Liver (tissue), 9 donors: ENCODE results near the gene KLC3. TPM values are rescaled to one million over a fixed set of nuclear protein-coding genes. Genes with fewer than 3 reads are reported as not detected.

Experiments used
- DNase-seq: peaks from one replicate; pipeline ENCODE4 v3.0.0-alpha.2; 2017; ENCODE audit warnings: low spot score
- H3K27ac ChIP-seq, 2 donors: one replicate each; pipeline ENCODE4 v1.7.0; 2013; ENCODE audit warnings: inconsistent platforms in 2 of 2, low read length in 2 of 2, control low read depth in 1 of 2, low read depth in 1 of 2, mild to moderate bottlenecking in 1 of 2
- H3K27me3 ChIP-seq, 4 donors: one replicate each; pipeline versions ENCODE4 v1.6.1 to v1.7.0; 2013; ENCODE audit warnings: low read length in 3 of 4, inconsistent platforms in 1 of 4, mild to moderate bottlenecking in 1 of 4, moderate library complexity in 1 of 4; ENCODE audit not compliant: control insufficient read depth in 4 of 4, insufficient read depth in 4 of 4
- H3K36me3 ChIP-seq, 4 donors: one replicate each; pipeline versions ENCODE4 v1.6.1 to v1.7.0; 2013; ENCODE audit warnings: low read length in 3 of 4, mild to moderate bottlenecking in 3 of 4, low read depth in 1 of 4, moderate library complexity in 1 of 4; ENCODE audit not compliant: control insufficient read depth in 4 of 4, insufficient read depth in 3 of 4
- H3K4me1 ChIP-seq, 4 donors: one replicate each; pipeline versions ENCODE4 v1.6.1 to v1.7.0; 2013; ENCODE audit warnings: low read length in 3 of 4, mild to moderate bottlenecking in 3 of 4, moderate library complexity in 1 of 4; ENCODE audit not compliant: control insufficient read depth in 4 of 4, insufficient read depth in 4 of 4
- H3K4me3 ChIP-seq, 3 donors: one replicate each; pipeline versions ENCODE4 v1.6.1 to v1.7.0; 2013; ENCODE audit warnings: low read length in 3 of 3, control low read depth in 1 of 3, low read depth in 1 of 3, mild to moderate bottlenecking in 1 of 3
- H3K9ac ChIP-seq, 2 donors: one replicate each; pipeline ENCODE4 v1.7.0; 2013; ENCODE audit warnings: low read length in 2 of 2, mild to moderate bottlenecking in 2 of 2, moderate library complexity in 2 of 2, control low read depth in 1 of 2, low read depth in 1 of 2
- H3K9me3 ChIP-seq, 4 donors: one replicate each; pipeline versions ENCODE4 v1.6.1 to v1.7.0; 2013; ENCODE audit warnings: low read length in 3 of 4; ENCODE audit not compliant: control insufficient read depth in 4 of 4
- EGR1 ChIP-seq, 2 donors: IDR thresholded peaks; 2 replicates each; pipeline ENCODE4 v1.6.1; 2016 to 2018; ENCODE audit warnings: antibody characterized with exemption in 2 of 2, low read depth in 2 of 2
- FOXA2 ChIP-seq: IDR thresholded peaks from 2 replicates; pipeline ENCODE4 v1.6.1; 2016; ENCODE audit warnings: antibody characterized with exemption
- GABPA ChIP-seq, 2 donors: IDR thresholded peaks in 1 of 2; conservative IDR thresholded peaks in 1 of 2; 2 replicates each; pipeline ENCODE4 v1.6.1; 2016; ENCODE audit warnings: antibody characterized with exemption in 2 of 2, mild to moderate bottlenecking in 1 of 2, moderate library complexity in 1 of 2
- HNF4A ChIP-seq, 2 donors: conservative IDR thresholded peaks; 2 replicates each; pipeline ENCODE4 v1.6.1; 2016; ENCODE audit warnings: antibody characterized with exemption in 2 of 2, mild to moderate bottlenecking in 2 of 2
- HNF4G ChIP-seq: IDR thresholded peaks from 2 replicates; pipeline ENCODE4 v1.6.1; 2016; ENCODE audit warnings: antibody characterized with exemption
- JUND ChIP-seq, 2 donors: IDR thresholded peaks; 2 replicates each; pipeline ENCODE4 v1.6.1; 2016; ENCODE audit warnings: antibody characterized with exemption in 2 of 2
- NR2F2 ChIP-seq: IDR thresholded peaks from 2 replicates; pipeline ENCODE4 v1.6.1; 2016; ENCODE audit warnings: antibody characterized with exemption
- RAD21 ChIP-seq, 2 donors: IDR thresholded peaks; 2 replicates each; pipeline ENCODE4 v1.6.1; 2016; ENCODE audit warnings: antibody characterized with exemption in 2 of 2, mild to moderate bottlenecking in 2 of 2
- RXRA ChIP-seq, 2 donors: IDR thresholded peaks; 2 replicates each; pipeline ENCODE4 v1.6.1; 2017 to 2018; ENCODE audit warnings: antibody characterized with exemption in 2 of 2, mild to moderate bottlenecking in 1 of 2
- SP1 ChIP-seq: IDR thresholded peaks from 2 replicates; pipeline ENCODE4 v1.6.1; 2018; ENCODE audit warnings: antibody characterized with exemption, mild to moderate bottlenecking
- TAF1 ChIP-seq: conservative IDR thresholded peaks from 2 replicates; pipeline ENCODE4 v1.6.1; 2016; ENCODE audit warnings: antibody characterized with exemption, mild to moderate bottlenecking
- YY1 ChIP-seq: IDR thresholded peaks from 2 replicates; pipeline ENCODE4 v1.6.1; 2016; ENCODE audit warnings: antibody characterized with exemption, mild to moderate bottlenecking
- WGBS: extraction: QIAGEN DNeasy Blood & Tissue Kit; methylation state at CpG from one replicate; pipeline ENCODE4 v1.1.7; 2013; 5-methylcytosine and 5-hydroxymethylcytosine counted together
- polyA plus RNA-seq, 2 donors: library from polyadenylated mRNA; stranded (reverse) in 1 of 2; unstranded in 1 of 2; fragments of 200-250 nt in 1 of 2; fragments of >200 nt in 1 of 2; fragmentation: Nextera tagmentation in 1 of 2; extraction: Ambion mirVana in 1 of 2; gene quantifications; one replicate each; pipeline versions ENCODE4 v1.2.1 to v1.2.3, GENCODE V29; 2013 to 2015
- total RNA-seq, 2 donors: library from RNA; depleted of rRNA; stranded (reverse); fragments of >200 nt; gene quantifications; one replicate each; pipeline ENCODE4 v1.2.3, GENCODE V29; 2014
- TF ChIP-seq, protein P1 (sequence below): IDR thresholded peaks from 2 replicates; pipeline ENCODE4 v1.6.1; 2016; ENCODE audit warnings: antibody characterized with exemption
- TF ChIP-seq, protein P2 (sequence below): fragments of 150-350 bp; IDR thresholded peaks from 2 replicates; pipeline ENCODE4 v1.5.1; 2017; ENCODE audit warnings: improper control_type of control experiment, low read depth, low read length; ENCODE audit not compliant: missing input control
- TF ChIP-seq, protein P3 (sequence below): IDR thresholded peaks from 2 replicates; pipeline ENCODE4 v1.6.1; 2016; ENCODE audit warnings: antibody characterized with exemption
- TF ChIP-seq, protein P4 (sequence below): IDR thresholded peaks from 2 replicates; pipeline ENCODE4 v1.6.1; 2016; ENCODE audit warnings: antibody characterized with exemption
- TF ChIP-seq, protein P5 (sequence below): IDR thresholded peaks from 2 replicates; pipeline ENCODE4 v1.6.1; 2016; ENCODE audit warnings: antibody characterized with exemption, mild to moderate bottlenecking
- donor health status: healthy.
- donor health status: healthy.
- donor health status: healthy.
- donor health status: healthy.
- donor health status: healthy.

KLC3 gene
- total and polyA plus RNA-seq, 4 donors, result 0.08 to 1.3 (median 0.08) TPM; not detected in 1

DNA sequence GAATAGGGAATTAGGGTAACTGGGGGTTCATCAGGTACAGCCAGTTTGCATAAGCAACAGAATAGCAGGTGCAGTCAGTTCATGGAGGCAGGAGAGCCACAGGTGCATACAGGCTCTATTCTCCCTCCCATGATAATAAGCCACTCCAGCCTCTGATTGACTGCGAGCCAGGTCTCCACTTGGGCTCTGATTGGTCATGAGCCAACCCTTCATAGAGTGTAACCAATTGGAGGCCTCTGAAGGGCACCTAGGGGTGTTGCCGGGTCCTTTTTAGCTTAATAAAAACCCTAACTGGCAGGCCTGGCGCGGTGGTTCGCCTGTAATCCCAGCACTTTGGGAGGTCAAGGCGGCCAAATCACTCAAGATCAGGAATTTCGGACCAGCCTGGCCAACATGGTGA, 9.1 kb upstream of the KLC3 start:
- no peak overlapping the region for H3K27ac ChIP-seq
- TF ChIP-seq, protein P1, sequence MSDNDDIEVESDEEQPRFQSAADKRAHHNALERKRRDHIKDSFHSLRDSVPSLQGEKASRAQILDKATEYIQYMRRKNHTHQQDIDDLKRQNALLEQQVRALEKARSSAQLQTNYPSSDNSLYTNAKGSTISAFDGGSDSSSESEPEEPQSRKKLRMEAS, result no peak
- TF ChIP-seq RAD21 (IDR thresholded peaks at IDR 0.05) (no peak), RXRA (IDR thresholded peaks at IDR 0.05) (no peak), YY1 (no peak), FOXA2 (no peak), SP1 (no peak), TAF1 (no peak)
- TF ChIP-seq, protein P2, sequence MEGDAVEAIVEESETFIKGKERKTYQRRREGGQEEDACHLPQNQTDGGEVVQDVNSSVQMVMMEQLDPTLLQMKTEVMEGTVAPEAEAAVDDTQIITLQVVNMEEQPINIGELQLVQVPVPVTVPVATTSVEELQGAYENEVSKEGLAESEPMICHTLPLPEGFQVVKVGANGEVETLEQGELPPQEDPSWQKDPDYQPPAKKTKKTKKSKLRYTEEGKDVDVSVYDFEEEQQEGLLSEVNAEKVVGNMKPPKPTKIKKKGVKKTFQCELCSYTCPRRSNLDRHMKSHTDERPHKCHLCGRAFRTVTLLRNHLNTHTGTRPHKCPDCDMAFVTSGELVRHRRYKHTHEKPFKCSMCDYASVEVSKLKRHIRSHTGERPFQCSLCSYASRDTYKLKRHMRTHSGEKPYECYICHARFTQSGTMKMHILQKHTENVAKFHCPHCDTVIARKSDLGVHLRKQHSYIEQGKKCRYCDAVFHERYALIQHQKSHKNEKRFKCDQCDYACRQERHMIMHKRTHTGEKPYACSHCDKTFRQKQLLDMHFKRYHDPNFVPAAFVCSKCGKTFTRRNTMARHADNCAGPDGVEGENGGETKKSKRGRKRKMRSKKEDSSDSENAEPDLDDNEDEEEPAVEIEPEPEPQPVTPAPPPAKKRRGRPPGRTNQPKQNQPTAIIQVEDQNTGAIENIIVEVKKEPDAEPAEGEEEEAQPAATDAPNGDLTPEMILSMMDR, result no peak
- TF ChIP-seq, protein P3, sequence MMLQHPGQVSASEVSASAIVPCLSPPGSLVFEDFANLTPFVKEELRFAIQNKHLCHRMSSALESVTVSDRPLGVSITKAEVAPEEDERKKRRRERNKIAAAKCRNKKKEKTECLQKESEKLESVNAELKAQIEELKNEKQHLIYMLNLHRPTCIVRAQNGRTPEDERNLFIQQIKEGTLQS, result no peak
- TF ChIP-seq, protein P4, sequence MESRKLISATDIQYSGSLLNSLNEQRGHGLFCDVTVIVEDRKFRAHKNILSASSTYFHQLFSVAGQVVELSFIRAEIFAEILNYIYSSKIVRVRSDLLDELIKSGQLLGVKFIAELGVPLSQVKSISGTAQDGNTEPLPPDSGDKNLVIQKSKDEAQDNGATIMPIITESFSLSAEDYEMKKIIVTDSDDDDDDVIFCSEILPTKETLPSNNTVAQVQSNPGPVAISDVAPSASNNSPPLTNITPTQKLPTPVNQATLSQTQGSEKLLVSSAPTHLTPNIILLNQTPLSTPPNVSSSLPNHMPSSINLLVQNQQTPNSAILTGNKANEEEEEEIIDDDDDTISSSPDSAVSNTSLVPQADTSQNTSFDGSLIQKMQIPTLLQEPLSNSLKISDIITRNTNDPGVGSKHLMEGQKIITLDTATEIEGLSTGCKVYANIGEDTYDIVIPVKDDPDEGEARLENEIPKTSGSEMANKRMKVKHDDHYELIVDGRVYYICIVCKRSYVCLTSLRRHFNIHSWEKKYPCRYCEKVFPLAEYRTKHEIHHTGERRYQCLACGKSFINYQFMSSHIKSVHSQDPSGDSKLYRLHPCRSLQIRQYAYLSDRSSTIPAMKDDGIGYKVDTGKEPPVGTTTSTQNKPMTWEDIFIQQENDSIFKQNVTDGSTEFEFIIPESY, result no peak
- TF ChIP-seq, protein P5, sequence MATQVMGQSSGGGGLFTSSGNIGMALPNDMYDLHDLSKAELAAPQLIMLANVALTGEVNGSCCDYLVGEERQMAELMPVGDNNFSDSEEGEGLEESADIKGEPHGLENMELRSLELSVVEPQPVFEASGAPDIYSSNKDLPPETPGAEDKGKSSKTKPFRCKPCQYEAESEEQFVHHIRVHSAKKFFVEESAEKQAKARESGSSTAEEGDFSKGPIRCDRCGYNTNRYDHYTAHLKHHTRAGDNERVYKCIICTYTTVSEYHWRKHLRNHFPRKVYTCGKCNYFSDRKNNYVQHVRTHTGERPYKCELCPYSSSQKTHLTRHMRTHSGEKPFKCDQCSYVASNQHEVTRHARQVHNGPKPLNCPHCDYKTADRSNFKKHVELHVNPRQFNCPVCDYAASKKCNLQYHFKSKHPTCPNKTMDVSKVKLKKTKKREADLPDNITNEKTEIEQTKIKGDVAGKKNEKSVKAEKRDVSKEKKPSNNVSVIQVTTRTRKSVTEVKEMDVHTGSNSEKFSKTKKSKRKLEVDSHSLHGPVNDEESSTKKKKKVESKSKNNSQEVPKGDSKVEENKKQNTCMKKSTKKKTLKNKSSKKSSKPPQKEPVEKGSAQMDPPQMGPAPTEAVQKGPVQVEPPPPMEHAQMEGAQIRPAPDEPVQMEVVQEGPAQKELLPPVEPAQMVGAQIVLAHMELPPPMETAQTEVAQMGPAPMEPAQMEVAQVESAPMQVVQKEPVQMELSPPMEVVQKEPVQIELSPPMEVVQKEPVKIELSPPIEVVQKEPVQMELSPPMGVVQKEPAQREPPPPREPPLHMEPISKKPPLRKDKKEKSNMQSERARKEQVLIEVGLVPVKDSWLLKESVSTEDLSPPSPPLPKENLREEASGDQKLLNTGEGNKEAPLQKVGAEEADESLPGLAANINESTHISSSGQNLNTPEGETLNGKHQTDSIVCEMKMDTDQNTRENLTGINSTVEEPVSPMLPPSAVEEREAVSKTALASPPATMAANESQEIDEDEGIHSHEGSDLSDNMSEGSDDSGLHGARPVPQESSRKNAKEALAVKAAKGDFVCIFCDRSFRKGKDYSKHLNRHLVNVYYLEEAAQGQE, result no peak
- WGBS, result 90% methylated on average over 7 of the region's 7 CpGs

DNA sequence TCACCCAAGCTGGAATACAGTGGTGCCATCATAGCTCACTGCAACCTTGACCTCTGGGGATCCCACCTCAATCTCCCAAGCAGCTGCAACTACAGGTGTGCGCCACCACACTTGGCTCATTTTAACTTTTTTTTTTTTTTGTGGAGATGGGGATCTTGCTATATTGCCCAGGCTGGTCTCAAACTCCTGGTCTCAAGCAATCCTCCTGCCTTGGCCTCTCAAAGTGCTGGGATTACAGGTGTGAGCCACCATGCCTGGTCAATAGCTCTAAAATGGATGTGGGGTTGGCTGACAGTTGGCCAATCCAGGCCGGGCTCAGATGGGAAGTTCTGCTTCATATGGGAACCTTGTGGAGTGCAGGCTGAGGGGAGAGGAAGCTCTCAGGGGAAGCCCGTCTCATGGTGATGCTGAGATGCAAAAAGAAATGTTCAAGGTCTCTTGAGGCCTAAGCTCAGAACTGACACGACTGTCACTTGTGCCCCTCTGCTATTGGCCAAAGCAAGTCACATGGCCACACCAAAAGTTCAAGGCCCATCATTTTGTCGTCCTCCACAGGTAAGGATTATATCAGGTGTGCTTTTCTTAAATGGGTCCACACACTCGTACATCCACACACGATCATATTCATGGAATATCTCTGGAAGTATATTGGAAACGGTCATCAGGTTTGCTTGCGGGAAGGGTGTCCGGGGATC, 6.8 kb upstream of the KLC3 start:
- no peaks in the 10 kb centered on the region for H3K9me3 ChIP-seq
- no peaks in the 10 kb centered on the region for H3K27me3 ChIP-seq
- peaks cover 0 to 5% (median 4%) of the 10 kb centered on the region in 4 donors for H3K4me1 ChIP-seq
- no peaks in the 10 kb centered on the region for H3K36me3 ChIP-seq
- H3K9ac ChIP-seq, result no peak overlapping the region
- WGBS, result 85% methylated on average over 10 of the region's 10 CpGs
- H3K4me3 ChIP-seq, result no peak overlapping the region
- H3K27ac ChIP-seq, result no peak overlapping the region
- no peak for DNase-seq
- TF ChIP-seq NR2F2, result no peak
- no peak for TF ChIP-seq SP1
- no peak for TF ChIP-seq RAD21 (IDR thresholded peaks at IDR 0.05)
- TF ChIP-seq, protein P4, result no peak
- TF ChIP-seq HNF4G, result no peak
- TF ChIP-seq, protein P1, result no peak
- TF ChIP-seq EGR1 (IDR thresholded peaks at IDR 0.05; ENCODE audit: low read depth in 2 of 2), result no peak
- TF ChIP-seq, protein P3, result no peak
- no peak for TF ChIP-seq HNF4A (conservative IDR thresholded peaks at IDR 0.05)
- TF ChIP-seq YY1, result no peak
- no peak for TF ChIP-seq RXRA (IDR thresholded peaks at IDR 0.05)
- TF ChIP-seq JUND (IDR thresholded peaks at IDR 0.05), result no peak
- TF ChIP-seq GABPA (IDR thresholded peaks at IDR 0.05 in 1 of 2, conservative IDR thresholded peaks at IDR 0.05 in 1 of 2), result no peak
- TF ChIP-seq TAF1, result no peak

More for the DNA sequence above, 9.1 kb upstream of the KLC3 start:
- Histone ChIP-seq H3K36me3 (no peaks in the 10 kb centered on the region), H3K4me1 (peaks cover under 1% of the 10 kb centered on the region in 4 donors), H3K27me3 (no peaks in the 10 kb centered on the region), H3K4me3 (no peak overlapping the region), H3K9ac (no peak overlapping the region), H3K9me3 (no peaks in the 10 kb centered on the region)
- DNase-seq, result no peak
